COLO668 (cell line): ENCODE results near the gene PAXX.

Experiments used
- DNase-seq: peaks from one replicate; lab custom pipeline; 2025; ENCODE audit not compliant: unreplicated experiment; lab: John Stamatoyannopoulos, UW

PAXX gene

GRCh38 chr9:136991993-136992818 lies at the start of gene PAXX:
TSS of gene PAXX (plus strand) at chr9:136992422. CDS start at chr9:136992444, 22 bp downstream.
- peak; percentile 94 for DNase-seq

GRCh38 chr9:136942881-136943230 lies 49.4 kb upstream of the PAXX start:
- DNase-seq: no peak

GRCh38 chr9:136943291-136944211 lies 48.7 kb upstream of the PAXX start:
- DNase-seq: peak; percentile 66

GRCh38 chr9:136944212-136944518 lies 48.1 kb upstream of the PAXX start:
- DNase-seq: peak; percentile 88

DNA sequence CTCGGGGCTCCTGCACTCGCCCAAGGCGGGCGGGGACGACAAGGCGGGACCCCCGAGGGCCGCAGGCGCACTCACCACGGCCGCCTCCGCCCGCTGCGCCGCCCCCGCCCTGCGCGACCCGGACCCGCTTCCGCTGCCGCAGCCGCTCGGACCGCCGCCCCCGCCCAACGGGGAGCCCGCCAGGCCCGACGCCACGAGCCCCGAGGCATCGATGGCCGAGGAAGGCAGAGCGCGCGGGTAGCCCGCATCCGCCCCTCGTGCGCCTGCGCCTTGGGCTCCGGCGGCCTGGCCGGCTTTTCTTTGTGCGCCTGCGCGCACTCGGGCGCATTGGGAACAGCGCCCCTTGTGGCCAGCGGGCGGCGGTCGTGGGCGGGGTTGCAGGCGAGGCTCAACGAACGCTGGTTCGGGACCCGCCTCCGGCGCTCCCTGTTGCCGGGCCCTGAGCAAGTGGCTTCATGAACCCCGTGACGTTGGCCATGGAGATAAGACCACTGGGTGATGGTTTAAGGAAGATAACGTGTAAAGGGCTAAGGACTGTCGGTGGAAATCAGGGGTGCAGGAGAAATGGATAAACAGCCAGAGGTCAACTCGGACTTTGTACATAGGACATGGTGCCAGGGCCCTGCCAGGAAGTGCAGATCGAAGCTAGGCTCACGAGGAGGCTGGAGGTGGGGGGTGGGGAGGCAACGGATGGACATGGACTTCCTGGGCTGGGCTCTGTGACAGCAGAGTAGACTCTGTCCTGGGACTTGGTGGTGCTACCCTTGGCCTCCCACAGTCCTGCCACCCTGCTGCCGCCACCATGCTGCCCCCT lies 47.5 kb upstream of the PAXX start, which contains the start of the genes C8G and FBXW5:
Gene C8G (plus strand): TSS at position 725 of the 814 bp plus-strand sequence. CDS start 78 bp downstream, at position 803.
Gene FBXW5 (minus strand): TSS at position 220 of the 814 bp plus-strand sequence. CDS start 655 bp downstream, outside the sequence.
- DNase-seq: peak; percentile 99

DNA sequence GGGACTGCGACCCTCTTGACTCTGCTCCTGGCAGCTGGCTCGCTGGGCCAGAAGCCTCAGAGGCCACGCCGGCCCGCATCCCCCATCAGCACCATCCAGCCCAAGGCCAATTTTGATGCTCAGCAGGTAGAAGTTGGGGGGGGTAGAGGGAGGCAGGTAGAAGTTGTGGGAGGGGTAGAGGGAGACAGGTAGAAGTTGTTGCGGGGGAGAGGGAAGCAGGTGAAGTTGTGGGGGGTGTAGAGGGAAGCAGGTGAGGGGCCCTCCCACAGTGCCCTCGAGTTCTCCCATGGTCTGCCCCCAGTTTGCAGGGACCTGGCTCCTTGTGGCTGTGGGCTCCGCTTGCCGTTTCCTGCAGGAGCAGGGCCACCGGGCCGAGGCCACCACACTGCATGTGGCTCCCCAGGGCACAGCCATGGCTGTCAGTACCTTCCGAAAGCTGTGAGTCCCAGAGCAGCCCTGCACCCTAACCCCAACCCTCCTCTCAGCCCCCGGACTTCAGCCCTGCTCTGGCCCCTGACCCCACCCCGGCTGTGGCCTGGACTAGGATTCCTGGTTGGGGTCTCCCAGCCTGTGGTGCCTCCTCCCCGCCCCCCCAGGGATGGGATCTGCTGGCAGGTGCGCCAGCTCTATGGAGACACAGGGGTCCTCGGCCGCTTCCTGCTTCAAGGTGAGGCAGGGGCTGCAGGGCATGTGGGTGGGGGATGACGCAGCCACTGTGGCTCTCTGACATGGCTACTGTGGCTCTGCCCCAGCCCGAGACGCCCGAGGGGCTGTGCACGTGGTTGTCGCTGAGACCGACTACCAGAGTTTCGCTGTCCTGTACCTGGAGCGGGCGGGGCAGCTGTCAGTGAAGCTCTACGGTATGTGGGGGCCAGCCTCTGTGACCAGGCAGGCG lies 46.6 kb upstream of the PAXX start:
- no peak for DNase-seq

DNA sequence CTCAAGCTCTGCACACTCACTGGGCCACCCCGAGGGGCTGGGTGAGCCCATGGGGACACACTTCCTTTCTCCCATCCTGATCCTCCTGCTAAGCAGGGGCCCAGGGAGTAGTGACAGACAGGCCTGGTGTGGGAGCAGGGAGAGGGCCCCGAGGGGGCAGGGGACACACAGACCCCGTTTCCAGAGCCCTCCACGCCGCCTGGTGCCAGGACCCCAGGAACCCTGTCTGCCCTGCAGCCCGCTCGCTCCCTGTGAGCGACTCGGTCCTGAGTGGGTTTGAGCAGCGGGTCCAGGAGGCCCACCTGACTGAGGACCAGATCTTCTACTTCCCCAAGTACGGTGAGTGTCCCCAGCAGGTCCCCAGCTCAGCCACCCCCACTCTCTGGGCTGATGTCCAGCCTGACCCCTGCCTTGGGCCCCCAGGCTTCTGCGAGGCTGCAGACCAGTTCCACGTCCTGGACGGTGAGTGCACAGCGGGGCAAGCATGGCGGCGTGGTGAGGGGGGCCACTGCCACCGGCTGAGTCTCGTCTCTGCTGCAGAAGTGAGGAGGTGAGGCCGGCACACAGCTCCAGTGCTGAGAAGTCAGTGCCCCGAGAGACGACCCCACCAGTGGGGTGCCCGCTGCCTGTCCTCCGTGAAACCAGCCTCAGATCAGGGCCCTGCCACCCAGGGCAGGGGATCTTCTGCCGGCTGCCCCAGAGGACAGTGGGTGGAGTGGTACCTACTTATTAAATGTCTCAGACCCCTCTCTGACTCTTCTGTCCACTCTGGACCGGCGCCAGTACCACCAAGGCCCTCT lies 45.8 kb upstream of the PAXX start:
- no peak for DNase-seq

GRCh38 chr9:136947028-136947891 lies 45.0 kb upstream of the PAXX start:
- DNase-seq: no peak

GRCh38 chr9:136947955-136948510 lies 44.2 kb upstream of the PAXX start:
- peak; percentile 66 for DNase-seq

GRCh38 chr9:136949239-136949816 lies 42.9 kb upstream of the PAXX start:
- peak; percentile 71 for DNase-seq

- peak; percentile 98 for DNase-seq
Observed at GRCh38 chr9:136949817-136950655, 42.2 kb upstream of the PAXX start.

DNA sequence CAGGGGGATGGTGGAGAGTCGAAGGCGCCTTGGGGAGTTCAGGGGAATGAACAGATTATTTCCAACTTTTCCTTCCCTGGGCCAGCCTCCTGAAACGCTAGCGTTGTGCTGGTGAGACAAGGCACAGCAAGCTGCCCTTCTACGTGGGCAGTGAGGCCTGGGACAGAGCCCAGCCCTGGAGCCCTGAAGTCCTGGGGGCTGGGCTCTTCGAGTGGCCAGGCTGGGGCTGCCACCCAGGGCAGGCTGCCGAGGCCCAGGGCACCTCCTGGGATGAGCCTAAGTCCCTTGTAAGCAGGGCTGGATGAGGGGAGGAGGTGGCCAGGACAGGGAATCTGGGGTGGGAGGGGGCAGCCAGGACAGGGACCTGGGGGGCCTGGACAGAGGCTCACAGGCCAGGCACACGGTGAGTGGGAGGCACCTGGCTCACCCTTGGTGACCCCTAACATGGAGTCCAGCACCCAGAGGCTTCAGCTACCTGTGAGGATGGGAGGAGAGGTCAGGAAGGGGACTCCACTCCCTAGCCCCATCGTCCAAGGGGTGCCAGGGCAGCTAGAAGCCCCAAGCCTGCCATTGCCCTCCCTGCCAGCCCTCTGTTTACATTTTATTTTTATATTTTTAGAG lies 41.5 kb upstream of the PAXX start:
- peak; percentile 47 for DNase-seq

DNA sequence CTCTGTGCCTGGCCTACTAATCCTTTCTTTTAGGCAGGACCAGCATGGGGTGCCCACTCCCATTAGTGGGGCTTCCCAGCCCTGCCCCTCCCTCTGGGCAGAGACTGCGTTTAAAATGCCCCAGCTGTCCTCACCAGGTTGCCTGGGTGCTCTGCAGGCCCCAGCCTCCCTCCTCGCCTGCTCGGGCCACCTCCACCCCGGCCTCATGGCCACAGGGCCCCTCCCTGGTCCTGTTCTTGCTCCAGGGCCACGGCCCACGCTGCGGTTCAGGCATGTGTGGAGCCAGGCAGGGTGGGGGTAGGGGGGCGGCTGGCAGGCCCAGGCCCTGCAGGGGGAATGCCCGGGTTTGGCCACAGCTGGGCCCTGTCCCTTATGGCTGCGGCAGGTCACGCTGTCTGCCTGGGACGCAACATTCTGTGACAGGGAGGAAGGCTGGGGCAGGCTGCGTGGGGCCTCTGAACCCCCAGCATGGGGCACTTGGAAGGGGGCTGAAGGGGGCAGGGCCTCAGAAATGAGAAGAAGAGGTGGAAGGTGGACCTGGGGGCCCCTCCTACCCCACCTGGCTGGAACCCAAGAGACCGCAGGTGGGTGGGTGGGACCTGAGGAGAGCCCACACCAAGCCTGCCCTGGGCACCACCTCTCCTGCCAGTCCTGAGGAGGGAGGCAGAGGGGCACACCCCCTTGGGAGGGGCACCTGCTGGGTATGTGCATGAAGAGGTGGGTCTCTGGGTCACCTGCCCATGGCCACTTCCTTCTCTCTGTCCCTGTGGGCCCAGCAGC lies 40.5 kb upstream of the PAXX start, which contains the start of gene LCN12:
Gene LCN12 (plus strand): TSS at position 733 of the 780 bp plus-strand sequence. CDS start 55 bp downstream, outside the sequence.
- DNase-seq: no peak

- no peak for DNase-seq
Observed at GRCh38 chr9:136952321-136952850, 39.8 kb upstream of the PAXX start.
